Measurements from ENCODE around the gene GPSM1.
A peak's percentile ranks its signal among the peaks of the same experiment; 100 is the strongest.

GPSM1 gene

DNA sequence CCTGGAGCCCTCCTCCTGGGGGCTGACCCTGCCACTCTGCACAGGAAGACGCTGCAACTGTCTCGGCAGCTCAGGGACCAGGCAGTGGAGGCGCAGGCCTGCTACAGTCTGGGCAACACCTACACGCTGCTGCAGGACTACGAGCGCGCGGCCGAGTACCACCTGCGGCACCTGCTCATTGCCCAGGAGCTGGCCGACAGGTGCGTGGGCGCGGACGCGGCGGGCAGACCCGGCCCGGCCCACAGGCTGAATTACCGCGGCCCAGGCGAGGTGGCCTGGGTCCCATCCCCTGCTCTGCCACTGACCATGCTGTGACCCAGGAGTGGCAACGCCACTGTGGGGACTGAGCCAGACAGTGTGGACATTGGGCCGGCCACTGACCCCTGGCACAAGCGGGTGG is 11.2 kb downstream of the GPSM1 start:
- peaks cover 6% of the 10 kb centered on the region; the same call in 1 of the 2 replicates for H3K36me3 ChIP-seq (ENCODE audit: insufficient read depth, low read length)
- no peak overlapping the region for H3K27ac ChIP-seq
- H3K9me3 ChIP-seq (ENCODE audit: low read depth, low read length): no peaks in the 10 kb centered on the region
- no peak overlapping the region for H3K9ac ChIP-seq (ENCODE audit: insufficient read length)
- TF ChIP-seq EZH2 (IDR thresholded peaks at IDR 0.05) (no peak), FOXP2 (optimal IDR thresholded peaks at IDR 0.05; ENCODE audit: control extremely low read depth, extremely low read length, insufficient read depth) (no peak)
- no peak overlapping the region for H3K4me3 ChIP-seq
- no peak for DNase-seq (ENCODE audit: low read depth, low spot score)

DNA sequence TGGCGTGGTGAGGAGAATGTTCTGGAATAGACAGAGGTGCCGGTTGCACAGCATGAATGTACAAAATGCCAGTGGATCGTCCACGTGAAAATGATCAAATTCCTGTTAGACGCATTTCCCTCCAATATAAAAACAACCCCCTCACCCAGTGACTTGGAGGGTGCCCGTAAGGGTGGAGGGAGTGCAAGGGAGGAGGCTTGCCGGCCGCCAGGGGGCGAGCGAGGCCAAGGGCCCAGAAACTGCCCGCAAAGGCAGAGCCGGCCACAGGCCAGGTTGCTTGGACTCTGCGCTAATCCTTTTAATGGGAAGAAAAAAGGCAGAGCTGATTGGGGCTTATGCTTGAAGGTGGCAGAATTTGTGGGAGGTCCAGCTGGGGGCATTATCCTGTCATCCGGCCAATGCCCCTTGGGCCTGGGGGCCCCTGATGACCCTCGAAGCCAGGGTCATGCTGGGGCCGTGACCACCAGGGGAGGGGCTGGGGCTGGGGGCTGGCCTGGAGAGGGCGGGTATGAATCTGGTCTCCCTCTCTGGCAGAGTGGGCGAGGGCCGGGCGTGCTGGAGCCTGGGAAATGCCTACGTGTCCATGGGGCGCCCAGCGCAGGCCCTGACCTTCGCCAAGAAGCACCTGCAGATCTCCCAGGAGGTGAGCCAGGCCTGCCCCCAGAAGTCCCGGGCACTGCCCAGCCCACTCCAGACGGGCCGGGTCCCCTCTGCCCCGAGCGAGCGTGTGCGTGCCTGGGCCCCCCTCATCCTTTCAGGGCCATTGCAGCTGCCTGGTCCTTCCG is 12.0 kb downstream of the GPSM1 start:
- Histone ChIP-seq H3K27ac (no peak overlapping the region), H3K9me3 (ENCODE audit: low read depth, low read length) (no peaks in the 10 kb centered on the region), H3K4me3 (no peak overlapping the region), H3K9ac (ENCODE audit: insufficient read length) (no peak overlapping the region), H3K36me3 (ENCODE audit: insufficient read depth, low read length) (peaks cover 6% of the 10 kb centered on the region; the same call in 1 of the 2 replicates)
- TF ChIP-seq POLR2AphosphoS5 (IDR thresholded peaks at IDR 0.05; ENCODE audit: borderline replicate concordance, low read depth, low read length) (no peak), FOXP2 (optimal IDR thresholded peaks at IDR 0.05; ENCODE audit: control extremely low read depth, extremely low read length, insufficient read depth) (no peak), EZH2 (IDR thresholded peaks at IDR 0.05) (no peak)
- no peak for DNase-seq (ENCODE audit: low read depth, low spot score)

DNA sequence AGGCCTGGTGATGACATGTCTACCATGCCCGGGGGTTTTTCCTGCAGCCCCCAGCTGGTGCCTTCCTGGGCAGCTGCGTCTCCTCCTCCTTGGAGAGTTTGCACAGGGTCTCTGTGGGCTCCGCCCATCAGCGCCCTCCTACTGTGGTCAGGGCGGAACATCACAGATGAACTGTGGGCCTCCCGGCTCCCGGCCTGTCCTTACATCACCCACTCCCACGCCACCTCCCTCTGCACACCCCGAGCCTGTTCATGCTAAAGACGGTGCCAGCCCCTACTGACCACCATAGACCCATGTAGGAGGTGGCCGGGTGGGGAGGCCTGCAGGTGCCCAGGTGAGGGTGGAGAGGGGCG is 12.6 kb downstream of the GPSM1 start:
- H3K9me3 ChIP-seq (ENCODE audit: low read depth, low read length): no peaks in the 10 kb centered on the region
- H3K4me3 ChIP-seq: no peak overlapping the region
- TF ChIP-seq FOXP2 (optimal IDR thresholded peaks at IDR 0.05; ENCODE audit: control extremely low read depth, extremely low read length, insufficient read depth) (no peak), POLR2AphosphoS5 (IDR thresholded peaks at IDR 0.05; ENCODE audit: borderline replicate concordance, low read depth, low read length) (no peak), EZH2 (IDR thresholded peaks at IDR 0.05) (no peak)

DNA sequence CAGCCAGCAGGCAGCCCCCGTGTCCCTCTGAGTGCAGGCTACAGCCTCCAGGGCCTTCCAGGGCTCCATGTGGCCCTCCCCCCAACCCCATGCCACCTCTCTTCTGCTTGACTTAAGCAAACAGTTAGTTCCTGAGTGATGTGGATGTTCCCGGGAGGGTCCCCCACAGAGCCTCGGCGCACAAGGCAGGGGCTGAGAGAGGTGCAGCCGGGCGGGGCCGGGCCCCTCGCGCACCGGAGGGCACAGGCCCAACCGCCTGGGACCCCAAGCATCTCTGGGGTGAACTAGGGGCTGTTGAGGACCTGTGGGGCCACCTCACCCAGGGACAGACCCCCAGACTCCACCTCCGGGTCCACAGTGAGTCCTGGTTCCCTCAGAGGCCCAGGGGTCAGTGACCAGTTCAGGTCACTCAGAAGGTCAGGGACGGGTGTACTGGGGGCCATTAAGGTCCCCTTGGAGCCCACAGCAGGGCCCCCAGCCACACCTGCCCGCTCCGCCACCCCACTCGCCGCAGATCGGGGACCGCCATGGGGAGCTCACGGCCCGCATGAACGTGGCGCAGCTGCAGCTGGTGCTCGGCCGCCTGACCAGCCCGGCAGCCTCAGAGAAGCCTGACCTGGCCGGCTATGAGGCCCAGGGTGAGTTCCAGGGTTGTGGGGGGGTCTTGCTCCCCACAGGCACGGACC is 13.2 kb downstream of the GPSM1 start:
- no peak overlapping the region for H3K4me3 ChIP-seq
- TF ChIP-seq EZH2 (IDR thresholded peaks at IDR 0.05) (no peak), POLR2AphosphoS5 (IDR thresholded peaks at IDR 0.05; ENCODE audit: borderline replicate concordance, low read depth, low read length) (no peak), FOXP2 (optimal IDR thresholded peaks at IDR 0.05; ENCODE audit: control extremely low read depth, extremely low read length, insufficient read depth) (no peak)
- DNase-seq (ENCODE audit: low read depth, low spot score): no peak
- H3K27ac ChIP-seq: no peak overlapping the region
- peaks cover 6% of the 10 kb centered on the region; the same call in 1 of the 2 replicates for H3K36me3 ChIP-seq (ENCODE audit: insufficient read depth, low read length)
- no peak overlapping the region for H3K9ac ChIP-seq (ENCODE audit: insufficient read length)
- H3K9me3 ChIP-seq (ENCODE audit: low read depth, low read length): no peaks in the 10 kb centered on the region

More for the DNA sequence above, 12.6 kb downstream of the GPSM1 start:
- DNase-seq (ENCODE audit: low read depth, low spot score): no peak
- H3K27ac ChIP-seq: no peak overlapping the region
- H3K9ac ChIP-seq (ENCODE audit: insufficient read length): no peak overlapping the region
- peaks cover 6% of the 10 kb centered on the region; the same call in 1 of the 2 replicates for H3K36me3 ChIP-seq (ENCODE audit: insufficient read depth, low read length)

DNA sequence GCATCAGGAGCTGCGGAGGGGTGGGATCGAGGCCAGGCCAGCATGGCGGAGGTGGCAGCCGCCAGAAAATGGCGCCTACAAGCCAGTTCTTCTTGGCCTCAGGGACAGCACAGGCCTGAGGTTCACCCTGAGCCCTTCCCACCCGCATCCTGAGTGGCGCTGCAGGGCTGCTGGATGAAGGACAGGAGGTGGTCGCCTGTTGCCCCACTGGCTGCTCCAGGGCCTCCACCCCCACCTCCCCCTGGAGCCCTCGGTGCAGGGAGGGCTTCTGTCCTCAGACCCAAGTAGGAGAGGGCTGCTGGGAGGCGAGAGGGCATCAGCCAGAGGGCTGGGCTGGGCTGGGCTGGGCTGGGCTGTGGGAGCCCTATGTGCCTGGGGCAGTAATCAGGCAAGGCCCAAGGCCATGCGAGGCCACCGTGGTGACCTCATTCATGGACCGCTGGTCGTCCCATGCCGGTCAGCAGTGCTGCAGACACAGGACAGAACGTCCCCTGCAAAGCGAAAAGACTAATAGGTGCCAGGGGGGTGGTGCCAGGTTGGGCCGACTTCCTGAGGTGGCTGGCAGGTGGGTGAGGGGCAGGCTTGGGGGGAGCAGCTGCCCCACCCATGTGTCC is 13.8 kb downstream of the GPSM1 start:
- DNase-seq (ENCODE audit: low read depth, low spot score): no peak
- TF ChIP-seq EZH2 (IDR thresholded peaks at IDR 0.05) (no peak), POLR2AphosphoS5 (IDR thresholded peaks at IDR 0.05; ENCODE audit: borderline replicate concordance, low read depth, low read length) (no peak), FOXP2 (optimal IDR thresholded peaks at IDR 0.05; ENCODE audit: control extremely low read depth, extremely low read length, insufficient read depth) (no peak)
- Histone ChIP-seq H3K9me3 (ENCODE audit: low read depth, low read length) (no peaks in the 10 kb centered on the region), H3K4me3 (no peak overlapping the region), H3K36me3 (ENCODE audit: insufficient read depth, low read length) (peaks cover 6% of the 10 kb centered on the region; the same call in 1 of the 2 replicates), H3K27ac (no peak overlapping the region), H3K9ac (ENCODE audit: insufficient read length) (no peak overlapping the region)

DNA sequence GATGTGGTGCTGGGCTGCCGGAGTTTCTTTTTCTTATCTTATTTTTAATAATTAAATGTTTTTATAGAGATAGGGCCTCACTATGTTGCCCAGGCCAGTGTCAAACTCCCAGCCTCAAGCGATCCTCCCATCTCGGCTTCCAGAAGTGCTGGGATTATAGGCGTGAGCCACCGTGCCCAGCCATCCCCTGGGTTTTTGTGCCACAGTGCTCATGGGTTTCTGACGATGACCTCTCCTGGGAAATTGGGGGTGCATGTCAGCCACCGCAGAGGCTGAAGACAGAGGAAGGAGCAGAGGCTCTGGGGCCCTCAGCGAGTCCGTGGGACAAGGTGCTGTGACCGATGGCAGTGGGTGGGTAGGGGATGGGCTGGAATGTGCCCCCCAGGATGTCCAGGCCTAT is 14.4 kb downstream of the GPSM1 start:
- peaks cover 6% of the 10 kb centered on the region; the same call in 1 of the 2 replicates for H3K36me3 ChIP-seq (ENCODE audit: insufficient read depth, low read length)

DNA sequence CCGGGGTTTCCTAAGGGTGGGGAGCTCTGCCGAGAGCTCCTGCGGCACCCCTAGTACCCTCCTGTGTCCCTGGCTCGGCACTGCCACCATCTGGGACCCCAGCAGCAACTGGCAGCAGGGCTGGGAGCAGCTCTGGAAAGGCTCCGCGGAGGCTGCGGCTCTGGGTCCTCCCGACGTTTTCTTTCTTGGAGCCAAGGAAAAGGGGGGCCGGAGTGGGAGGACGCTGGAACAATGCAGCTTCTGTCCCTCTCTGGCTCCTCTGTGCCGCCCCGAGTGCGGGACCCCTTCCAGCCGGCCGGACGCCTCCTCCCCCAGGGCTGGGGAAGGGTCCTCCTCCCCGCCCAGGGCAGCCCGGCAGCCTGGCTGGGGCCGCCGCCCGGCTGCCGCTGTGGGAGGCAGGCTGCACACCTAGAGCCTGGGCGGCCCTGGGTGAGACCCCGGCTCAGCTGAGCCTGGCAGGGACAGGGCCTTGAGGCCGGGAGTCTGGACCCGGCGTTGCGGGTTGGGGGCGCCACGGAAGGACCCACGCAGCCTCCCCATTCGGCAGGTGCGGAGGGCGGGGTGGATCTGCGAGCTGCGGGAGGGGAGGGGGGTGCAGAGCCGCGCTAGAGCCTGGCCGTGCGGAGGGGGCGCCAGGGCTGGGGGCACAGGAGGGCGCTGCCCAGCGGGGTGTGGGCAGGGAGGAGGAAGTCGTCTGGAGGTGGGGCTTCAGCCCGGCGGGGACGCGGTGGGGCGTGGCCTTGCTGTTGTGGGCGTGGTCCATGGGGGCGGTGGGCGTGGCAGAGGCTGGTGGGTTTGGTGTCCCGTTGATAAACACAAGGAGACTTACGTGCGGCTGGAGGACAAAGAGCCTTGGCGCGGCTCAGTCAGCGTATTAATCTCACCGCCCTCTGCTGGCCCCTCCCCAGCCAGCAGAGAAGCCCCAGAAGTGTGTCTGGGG is 15.1 kb downstream of the GPSM1 start:
- Histone ChIP-seq H3K9ac (ENCODE audit: insufficient read length) (no peak overlapping the region), H3K27ac (peak overlapping the region; percentile 56; the same call in 1 of the 2 replicates), H3K36me3 (ENCODE audit: insufficient read depth, low read length) (peaks cover 5% of the 10 kb centered on the region; the same call in 1 of the 2 replicates), H3K9me3 (ENCODE audit: low read depth, low read length) (no peaks in the 10 kb centered on the region), H3K4me3 (peak overlapping the region; percentile 44)
- no peak for DNase-seq (ENCODE audit: low read depth, low spot score)
- TF ChIP-seq EZH2 (IDR thresholded peaks at IDR 0.05) (no peak), FOXP2 (optimal IDR thresholded peaks at IDR 0.05; ENCODE audit: control extremely low read depth, extremely low read length, insufficient read depth) (no peak), POLR2AphosphoS5 (IDR thresholded peaks at IDR 0.05; ENCODE audit: borderline replicate concordance, low read depth, low read length) (no peak; the same call in 1 of the 2 replicates)

More for the DNA sequence above, 14.4 kb downstream of the GPSM1 start:
- DNase-seq (ENCODE audit: low read depth, low spot score): no peak
- Histone ChIP-seq H3K27ac (no peak overlapping the region), H3K9me3 (ENCODE audit: low read depth, low read length) (no peaks in the 10 kb centered on the region), H3K9ac (ENCODE audit: insufficient read length) (no peak overlapping the region), H3K4me3 (no peak overlapping the region)
- TF ChIP-seq FOXP2 (optimal IDR thresholded peaks at IDR 0.05; ENCODE audit: control extremely low read depth, extremely low read length, insufficient read depth): no peak
- TF ChIP-seq POLR2AphosphoS5 (IDR thresholded peaks at IDR 0.05; ENCODE audit: borderline replicate concordance, low read depth, low read length): 0 out of 2 replicates have a peak, but pooled peaks have one; percentile 18
